Large intestine (tissue), 3 donors: Measurements from ENCODE around the gene MEGF6. TPM values are rescaled to one million over a fixed set of nuclear protein-coding genes. Genes with fewer than 3 reads are reported as not detected.
A peak's percentile ranks its signal among the peaks of the same experiment; 100 is the strongest.

Source experiments
- DNase-seq, 2 donors: peaks; one replicate each; pipeline versions ENCODE4 v3.0.0 to v3.0.0-alpha.2; 2013
- H3K27ac ChIP-seq: one replicate; pipeline ENCODE4 v1.5.1; 2013; ENCODE audit warnings: low read length
- H3K27me3 ChIP-seq: 2 replicates; pipeline ENCODE4 v1.6.1; 2013; ENCODE audit warnings: low read length; ENCODE audit not compliant: control insufficient read depth, insufficient read depth
- H3K36me3 ChIP-seq: 2 replicates; pipeline ENCODE4 v1.6.1; 2013; ENCODE audit warnings: low read length; ENCODE audit not compliant: control insufficient read depth, insufficient read depth
- H3K4me1 ChIP-seq: one replicate; pipeline ENCODE4 v1.6.1; 2013; ENCODE audit warnings: low read length; ENCODE audit not compliant: control insufficient read depth, insufficient read depth
- H3K4me3 ChIP-seq: one replicate; pipeline ENCODE4 v1.5.1; 2013; ENCODE audit warnings: low read length
- H3K9me3 ChIP-seq: one replicate; pipeline ENCODE4 v1.6.1; 2013; ENCODE audit warnings: mild to moderate bottlenecking, low read depth, low read length, moderate library complexity; ENCODE audit not compliant: control insufficient read depth
- WGBS: methylation state at CpG from one replicate; pipeline ENCODE4 v1.1.5; 2013; ENCODE audit warnings: low lambda C conversion rate; ENCODE audit not compliant: insufficient coverage; 5-methylcytosine and 5-hydroxymethylcytosine counted together
- polyA plus RNA-seq: library from polyadenylated mRNA; unstranded; fragments of 120-200 nt; gene quantifications from one replicate; pipeline ENCODE4 v1.2.1, GENCODE V29; 2013

The MEGF6 gene
- polyA plus RNA-seq, 1 donor, result 13.8 TPM

- DNase-seq, result no peak
- Histone ChIP-seq H3K27ac (no peak overlapping the region), H3K4me1 (peaks cover 5% of the 10 kb centered on the region), H3K9me3 (peaks cover under 1% of the 10 kb centered on the region), H3K27me3 (no peaks in the 10 kb centered on the region), H3K36me3 (no peaks in the 10 kb centered on the region), H3K4me3 (no peak overlapping the region)
- WGBS, result no CpG with 5 or more reads among the region's 12 CpGs
Measured at GRCh38 chr1:3535732-3536131, 75.6 kb downstream of the MEGF6 start.

DNA sequence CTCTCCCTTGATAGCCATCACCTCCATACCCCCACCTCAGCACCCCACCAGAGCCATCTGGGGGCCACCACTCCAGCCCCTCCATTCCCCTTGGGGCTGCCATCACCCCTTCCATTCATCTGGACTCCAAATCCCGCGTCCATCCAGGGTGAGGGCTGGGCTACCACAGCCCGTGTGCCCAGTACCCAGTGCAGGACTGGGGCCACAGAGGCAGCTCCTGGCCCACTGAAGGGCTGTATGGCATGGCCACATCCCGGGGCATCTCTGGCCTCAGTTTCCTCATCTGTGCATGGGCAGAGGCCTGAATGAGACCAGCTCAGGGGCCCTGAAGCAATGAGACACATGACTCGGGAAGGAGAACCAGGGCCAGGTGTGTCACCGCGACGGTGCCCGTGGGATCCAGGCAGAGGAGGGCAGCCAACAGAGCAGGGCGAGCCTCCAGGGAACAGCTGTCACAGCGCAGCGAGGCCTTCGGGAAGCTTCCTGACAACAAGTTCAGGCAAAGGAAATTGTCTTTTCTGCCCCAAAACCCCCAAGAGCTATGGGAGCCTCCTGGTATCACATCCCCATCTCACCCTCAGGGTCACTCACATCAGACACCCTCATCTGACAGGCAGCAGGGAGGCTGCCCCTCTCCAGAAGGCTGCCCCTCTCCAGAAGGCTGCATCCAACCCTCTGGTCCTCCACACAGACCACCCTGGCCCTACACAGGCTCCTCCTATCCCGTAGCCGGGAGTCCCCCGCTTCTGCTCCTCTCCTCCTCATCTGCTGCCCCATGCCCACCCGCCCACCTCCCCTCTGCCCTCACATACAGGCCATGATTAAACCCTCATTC, 76.3 kb downstream of the MEGF6 start:
- H3K4me1 ChIP-seq, result peaks cover 12% of the 10 kb centered on the region
- no peak overlapping the region for H3K4me3 ChIP-seq
- DNase-seq, result no peak
- no peaks in the 10 kb centered on the region for H3K36me3 ChIP-seq
- no peaks in the 10 kb centered on the region for H3K9me3 ChIP-seq
- H3K27ac ChIP-seq, result no peak overlapping the region
- no CpG with 5 or more reads among the region's 17 CpGs for WGBS
- H3K27me3 ChIP-seq, result no peaks in the 10 kb centered on the region

DNA sequence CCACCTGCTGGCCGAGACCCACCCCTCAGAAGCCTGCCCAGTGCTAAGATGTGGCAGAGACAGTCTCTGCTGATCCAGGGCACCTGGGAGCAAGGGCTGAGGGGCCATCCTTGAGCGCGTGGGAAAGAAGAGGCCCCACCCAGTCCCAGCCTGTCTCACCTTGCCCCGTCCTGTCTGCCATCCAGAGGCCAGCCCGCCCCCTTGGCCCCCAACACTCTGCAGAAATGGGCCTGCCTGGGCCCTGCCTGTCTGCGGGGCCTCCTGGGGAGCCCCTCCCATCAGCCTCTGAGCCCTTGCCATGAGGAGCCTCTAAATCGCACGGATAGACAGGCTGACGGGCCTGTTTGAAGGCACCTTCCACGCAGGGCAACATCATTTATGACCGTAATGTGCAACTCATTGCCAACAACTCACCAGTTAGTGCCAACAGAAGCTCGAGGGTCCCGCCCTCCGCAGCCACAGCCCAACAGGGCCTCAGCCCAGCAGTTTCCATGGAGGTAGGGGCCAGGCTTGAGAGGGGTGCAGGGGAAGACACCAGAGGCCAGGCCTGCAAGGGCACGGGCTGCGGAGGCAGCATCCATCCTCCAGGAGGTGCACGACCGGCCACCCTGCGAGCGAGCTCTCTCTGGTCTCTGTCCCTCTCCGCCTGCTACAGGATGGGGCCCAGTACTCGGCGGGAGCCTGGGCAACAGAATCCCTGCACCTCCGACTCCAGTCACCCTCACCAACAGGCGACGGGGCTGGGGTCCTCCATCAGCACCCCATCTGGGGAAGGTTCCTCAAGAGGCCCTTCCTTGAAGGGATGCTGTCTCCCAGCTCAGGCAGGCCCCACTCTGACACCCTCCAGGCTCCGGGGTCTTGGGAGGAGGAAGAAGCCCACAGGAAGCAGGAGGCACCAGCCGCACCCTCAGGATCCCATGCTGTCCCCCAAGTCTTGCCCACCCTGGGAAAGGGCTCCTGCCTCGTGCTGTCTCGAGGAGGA, 78.0 kb downstream of the MEGF6 start:
- no peak overlapping the region for H3K27ac ChIP-seq
- no peaks in the 10 kb centered on the region for H3K36me3 ChIP-seq
- no peak for DNase-seq
- no peak overlapping the region for H3K4me3 ChIP-seq
- no CpG with 5 or more reads among the region's 30 CpGs for WGBS
- H3K9me3 ChIP-seq, result no peaks in the 10 kb centered on the region
- H3K4me1 ChIP-seq, result peaks cover 18% of the 10 kb centered on the region
- no peaks in the 10 kb centered on the region for H3K27me3 ChIP-seq

DNA sequence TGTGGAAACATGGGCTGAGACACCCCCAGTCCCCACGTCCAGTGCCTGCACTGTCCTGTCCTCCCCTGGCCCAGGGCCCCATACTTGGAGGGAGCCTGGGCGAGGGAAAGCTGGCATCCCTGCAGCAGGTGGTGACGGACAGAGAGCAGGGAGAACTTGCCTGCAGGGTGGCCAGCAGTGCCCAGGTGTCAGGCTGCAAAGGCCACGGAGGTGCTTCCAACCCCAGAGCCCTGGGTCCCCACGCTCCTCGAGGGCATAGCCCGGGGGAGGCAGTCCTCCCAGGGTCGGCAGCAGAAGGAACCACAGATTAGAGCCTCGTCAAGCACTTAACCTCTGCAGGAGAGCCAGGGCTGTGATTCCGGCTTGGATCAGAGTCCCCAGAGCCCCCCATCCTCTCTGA, 79.4 kb downstream of the MEGF6 start:
- H3K9me3 ChIP-seq, result no peaks in the 10 kb centered on the region
- H3K4me3 ChIP-seq, result no peak overlapping the region
- no peak overlapping the region for H3K27ac ChIP-seq
- WGBS, result no CpG with 5 or more reads among the region's 10 CpGs
- H3K4me1 ChIP-seq, result peaks cover 18% of the 10 kb centered on the region
- H3K27me3 ChIP-seq, result no peaks in the 10 kb centered on the region
- H3K36me3 ChIP-seq, result no peaks in the 10 kb centered on the region
- DNase-seq, result no peak

- no peaks in the 10 kb centered on the region for H3K36me3 ChIP-seq
- H3K27me3 ChIP-seq, result no peaks in the 10 kb centered on the region
- DNase-seq, result peak; percentile 81 to 87
- WGBS, result no CpG with 5 or more reads among the region's 96 CpGs
- H3K4me1 ChIP-seq, result peaks cover 18% of the 10 kb centered on the region
- no peak overlapping the region for H3K27ac ChIP-seq
- peak overlapping the region; percentile 44 for H3K4me3 ChIP-seq
- H3K9me3 ChIP-seq, result no peaks in the 10 kb centered on the region
Measured at GRCh38 chr1:3530926-3531818, 80.1 kb downstream of the MEGF6 start.

DNA sequence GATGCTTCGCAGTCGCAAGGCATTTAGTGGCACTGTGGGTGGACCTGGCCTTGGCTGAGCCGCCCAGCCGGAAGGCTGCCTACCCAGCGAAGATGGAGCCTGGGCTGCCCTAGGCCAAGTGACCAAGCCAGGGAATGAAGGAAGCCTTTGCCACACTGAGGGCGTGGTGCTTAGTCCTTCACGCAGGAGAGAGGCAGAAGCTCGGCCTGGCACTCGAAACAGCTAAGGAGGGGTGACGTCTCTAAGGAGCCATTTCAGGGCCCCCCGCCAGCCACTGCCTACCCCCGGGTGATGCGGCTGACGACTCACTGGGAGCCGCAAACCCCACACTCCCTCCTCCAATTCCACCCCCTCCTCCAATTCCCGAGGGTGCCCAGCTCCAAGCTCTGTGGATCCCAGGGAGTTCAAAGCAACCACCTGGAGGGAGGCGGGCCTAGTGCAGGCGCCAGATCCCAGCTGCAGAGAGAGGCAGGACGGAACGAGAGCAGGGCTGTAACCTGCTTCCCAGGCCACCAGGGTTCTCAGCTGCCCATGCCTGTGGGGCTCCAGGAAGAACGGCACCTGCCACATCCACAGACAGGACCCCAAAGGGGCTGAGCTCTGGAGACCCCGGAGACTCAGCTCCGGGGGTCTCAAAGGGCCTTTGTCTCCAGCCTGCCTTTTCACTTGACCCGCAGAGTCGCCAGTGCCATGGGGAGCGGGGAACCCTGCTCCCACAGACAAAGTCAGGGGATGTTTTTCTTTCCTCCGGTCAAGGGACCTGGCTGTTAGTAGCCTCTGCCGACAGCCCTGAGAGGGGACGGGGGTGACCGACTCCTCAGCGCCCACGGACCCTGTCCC, 81.0 kb downstream of the MEGF6 start:
- Histone ChIP-seq H3K27me3 (no peaks in the 10 kb centered on the region), H3K27ac (no peak overlapping the region), H3K4me1 (peaks cover 18% of the 10 kb centered on the region), H3K4me3 (peak overlapping the region; percentile 44), H3K9me3 (no peaks in the 10 kb centered on the region), H3K36me3 (no peaks in the 10 kb centered on the region)
- no CpG with 5 or more reads among the region's 32 CpGs for WGBS
- DNase-seq, result peak in 1 of 2 donors; percentile 26

DNA sequence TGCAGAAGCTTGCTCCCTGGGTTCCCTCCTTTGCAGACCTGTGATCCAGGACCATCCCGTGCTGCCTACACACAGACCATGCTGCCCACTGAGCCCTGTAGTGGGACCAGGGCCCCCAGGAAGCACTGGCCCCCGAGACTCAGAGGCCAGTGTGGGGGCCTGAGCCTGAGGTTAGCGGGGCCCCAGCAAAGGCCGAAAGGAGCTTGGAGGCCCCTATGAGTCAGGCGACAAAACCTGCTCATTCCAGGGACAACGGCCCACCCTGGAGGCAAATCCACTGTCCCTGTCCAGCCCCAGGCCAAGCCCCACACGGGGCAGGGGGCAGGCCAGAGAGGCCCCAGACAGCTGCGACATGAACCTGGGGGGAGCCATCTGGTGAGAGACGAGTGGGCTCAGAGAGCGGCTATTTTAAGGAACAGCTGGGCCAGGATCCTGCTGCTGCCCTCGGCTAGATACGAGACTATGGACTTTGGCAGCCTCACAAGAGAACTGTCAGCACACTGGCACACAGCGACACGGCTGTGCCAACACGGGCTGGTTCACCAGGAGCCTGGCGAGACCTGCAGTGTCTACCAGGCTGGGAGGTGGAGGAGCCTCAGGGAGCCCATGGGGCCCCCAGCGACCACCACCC, 82.1 kb downstream of the MEGF6 start:
- Histone ChIP-seq H3K9me3 (no peaks in the 10 kb centered on the region), H3K36me3 (no peaks in the 10 kb centered on the region), H3K4me3 (no peak overlapping the region), H3K27me3 (no peaks in the 10 kb centered on the region), H3K4me1 (peaks cover 18% of the 10 kb centered on the region), H3K27ac (no peak overlapping the region)
- no peak for DNase-seq
- WGBS, result no CpG with 5 or more reads among the region's 17 CpGs

DNA sequence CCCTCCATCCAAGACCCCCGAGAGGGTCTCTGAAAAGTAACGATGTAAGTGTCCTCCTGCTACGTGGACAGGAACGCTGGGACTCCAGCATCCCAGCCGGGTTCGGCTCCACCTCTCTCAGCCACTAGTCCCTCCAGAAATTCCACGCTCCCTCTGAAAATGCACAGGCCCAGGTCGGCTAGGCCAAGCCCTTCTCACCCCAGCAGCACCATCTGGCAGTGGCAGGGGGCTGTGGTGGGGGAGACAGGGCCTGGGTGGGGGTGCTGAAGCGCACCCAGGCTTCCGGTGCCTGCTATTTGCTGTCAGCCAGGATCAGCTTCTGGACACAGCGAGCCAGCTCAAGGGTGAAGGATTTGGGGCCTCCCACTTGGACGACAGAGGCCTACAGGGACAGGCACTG, 83.5 kb downstream of the MEGF6 start:
- H3K27me3 ChIP-seq, result no peaks in the 10 kb centered on the region
- H3K27ac ChIP-seq, result no peak overlapping the region
- no peaks in the 10 kb centered on the region for H3K9me3 ChIP-seq
- no peaks in the 10 kb centered on the region for H3K36me3 ChIP-seq
- DNase-seq, result no peak
- H3K4me1 ChIP-seq, result peaks cover 18% of the 10 kb centered on the region
- H3K4me3 ChIP-seq, result no peak overlapping the region
- no CpG with 5 or more reads among the region's 12 CpGs for WGBS
